GM18498 (cell line): Measurements from ENCODE around the gene HAUS1.

ENCODE experiments used
- ATAC-seq: cut with Tn5 transposase; IDR thresholded peaks from one replicate; pipeline ENCODE4 v1.9.1; 2021; ENCODE audit warnings: mild to moderate bottlenecking, moderate library complexity; ENCODE audit not compliant: unreplicated experiment

The HAUS1 gene, protein sequence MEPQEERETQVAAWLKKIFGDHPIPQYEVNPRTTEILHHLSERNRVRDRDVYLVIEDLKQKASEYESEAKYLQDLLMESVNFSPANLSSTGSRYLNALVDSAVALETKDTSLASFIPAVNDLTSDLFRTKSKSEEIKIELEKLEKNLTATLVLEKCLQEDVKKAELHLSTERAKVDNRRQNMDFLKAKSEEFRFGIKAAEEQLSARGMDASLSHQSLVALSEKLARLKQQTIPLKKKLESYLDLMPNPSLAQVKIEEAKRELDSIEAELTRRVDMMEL

DNA sequence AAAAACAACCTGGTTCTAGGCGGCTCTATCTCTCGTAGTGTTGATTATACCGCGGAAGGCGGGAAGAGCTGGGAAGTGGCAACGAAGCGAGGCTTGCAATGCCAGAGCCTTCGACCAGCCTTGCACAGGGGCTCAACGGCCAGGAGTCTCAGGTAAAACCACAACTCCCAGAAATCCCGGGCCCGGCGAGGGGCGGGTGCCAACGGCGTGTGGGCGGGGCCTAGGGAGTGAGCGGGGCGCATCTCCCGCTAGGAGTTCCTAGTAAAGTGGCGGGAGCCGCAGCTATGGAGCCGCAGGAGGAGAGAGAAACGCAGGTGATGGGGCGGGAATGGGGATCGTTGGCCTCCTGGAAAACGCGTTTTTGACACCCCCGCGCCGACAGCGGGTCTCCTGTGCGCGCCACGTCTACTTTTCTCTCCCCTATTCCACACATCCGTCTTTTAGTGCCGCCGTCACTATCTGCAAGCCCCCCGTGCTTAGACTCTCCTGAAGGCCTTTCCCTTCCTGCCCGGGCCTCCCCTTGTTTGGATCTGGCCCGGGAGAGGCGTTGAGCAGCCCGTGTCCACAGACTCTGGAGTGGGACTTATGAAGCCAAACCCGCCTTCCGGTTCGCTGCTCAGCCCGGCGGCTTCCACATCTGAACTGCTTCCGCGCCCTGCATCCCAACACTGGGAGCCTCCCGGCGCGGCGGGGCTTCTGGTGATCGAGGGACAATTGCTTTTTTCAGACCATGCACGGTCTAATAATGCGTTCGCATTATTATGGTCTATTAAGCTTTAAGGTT is at the start of gene HAUS1:
HAUS1 (plus strand) TSS at position 258 of the 784 bp plus-strand sequence; CDS start at position 285, 27 bp downstream.
- peak; percentile 95 for ATAC-seq

- peak; percentile 62 for ATAC-seq
These were observed 49.0 kb upstream of the HAUS1 start for GRCh38 chr18:46054956-46055837.

DNA sequence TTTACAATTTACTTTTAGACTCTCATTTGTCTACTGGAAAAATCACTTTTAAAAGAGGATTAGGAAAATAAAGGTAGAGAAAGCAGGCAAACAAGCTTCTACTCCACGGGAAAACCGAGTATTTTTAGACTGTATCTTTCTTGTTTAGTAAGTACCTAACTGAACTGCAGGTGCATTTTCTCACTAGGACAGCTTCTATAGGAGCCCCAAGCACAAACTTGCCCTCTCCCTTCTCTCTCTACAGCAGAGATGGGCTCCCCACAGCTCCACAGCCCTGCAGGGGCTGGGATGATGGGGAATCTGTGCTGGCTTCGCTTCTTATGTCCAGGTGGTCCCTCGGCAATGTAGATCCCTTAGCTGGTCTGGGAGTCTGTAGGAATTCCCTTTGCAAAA is 48.4 kb upstream of the HAUS1 start:
- ATAC-seq, result no peak

GRCh38 chr18:46060359-46060841 is 43.8 kb upstream of the HAUS1 start:
- ATAC-seq, result no peak

GRCh38 chr18:46061387-46061786 is 42.8 kb upstream of the HAUS1 start:
- no peak for ATAC-seq

- no peak for ATAC-seq
These were observed 42.4 kb upstream of the HAUS1 start for GRCh38 chr18:46061796-46062195.

DNA sequence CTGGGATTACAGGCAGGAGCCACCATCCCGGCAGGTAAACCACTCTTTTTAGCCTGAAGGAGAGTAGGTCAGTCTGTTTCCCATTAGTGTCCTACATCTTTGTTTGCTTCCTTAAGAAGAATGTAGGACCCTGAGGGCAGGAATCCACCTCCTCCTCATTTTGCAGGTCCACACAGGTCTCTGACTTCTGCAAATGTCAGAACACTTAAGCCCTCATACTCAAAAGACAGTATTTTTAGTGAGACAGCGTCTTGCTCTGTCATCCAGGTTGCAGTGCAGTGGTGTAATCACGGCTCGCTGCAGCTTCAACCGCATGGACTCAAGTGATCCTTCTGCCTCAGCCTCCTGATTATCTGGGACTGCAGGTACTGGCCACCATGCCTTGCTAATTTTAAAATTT is 41.4 kb upstream of the HAUS1 start:
- ATAC-seq, result no peak

GRCh38 chr18:46067438-46068007 is 36.7 kb upstream of the HAUS1 start:
- ATAC-seq, result no peak

- ATAC-seq, result no peak
These were observed 35.4 kb upstream of the HAUS1 start for GRCh38 chr18:46068763-46069162.

GRCh38 chr18:46069524-46069923 is 34.7 kb upstream of the HAUS1 start:
- ATAC-seq, result no peak

DNA sequence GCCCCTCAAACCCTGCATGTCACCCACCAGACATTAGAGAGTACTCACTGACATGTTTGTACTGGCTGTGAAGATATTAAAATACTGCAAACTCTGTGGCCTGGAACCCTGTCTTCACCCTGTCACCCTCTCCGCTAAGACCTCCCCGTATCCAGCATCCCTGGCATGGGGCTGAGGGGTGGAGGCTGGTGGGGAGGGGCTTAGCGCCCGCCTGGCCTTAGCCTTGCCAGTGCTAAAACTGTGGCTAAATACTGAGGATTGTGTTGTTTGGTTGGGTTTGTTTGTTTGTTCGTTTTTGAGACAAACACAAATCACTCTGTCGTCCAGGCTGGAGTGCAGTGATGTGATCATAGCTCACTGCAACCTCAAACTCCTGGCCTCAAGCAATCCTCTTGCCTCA is 34.0 kb upstream of the HAUS1 start:
- no peak for ATAC-seq

- ATAC-seq, result peak; percentile 35
These were observed 33.2 kb upstream of the HAUS1 start for GRCh38 chr18:46070815-46071652.

DNA sequence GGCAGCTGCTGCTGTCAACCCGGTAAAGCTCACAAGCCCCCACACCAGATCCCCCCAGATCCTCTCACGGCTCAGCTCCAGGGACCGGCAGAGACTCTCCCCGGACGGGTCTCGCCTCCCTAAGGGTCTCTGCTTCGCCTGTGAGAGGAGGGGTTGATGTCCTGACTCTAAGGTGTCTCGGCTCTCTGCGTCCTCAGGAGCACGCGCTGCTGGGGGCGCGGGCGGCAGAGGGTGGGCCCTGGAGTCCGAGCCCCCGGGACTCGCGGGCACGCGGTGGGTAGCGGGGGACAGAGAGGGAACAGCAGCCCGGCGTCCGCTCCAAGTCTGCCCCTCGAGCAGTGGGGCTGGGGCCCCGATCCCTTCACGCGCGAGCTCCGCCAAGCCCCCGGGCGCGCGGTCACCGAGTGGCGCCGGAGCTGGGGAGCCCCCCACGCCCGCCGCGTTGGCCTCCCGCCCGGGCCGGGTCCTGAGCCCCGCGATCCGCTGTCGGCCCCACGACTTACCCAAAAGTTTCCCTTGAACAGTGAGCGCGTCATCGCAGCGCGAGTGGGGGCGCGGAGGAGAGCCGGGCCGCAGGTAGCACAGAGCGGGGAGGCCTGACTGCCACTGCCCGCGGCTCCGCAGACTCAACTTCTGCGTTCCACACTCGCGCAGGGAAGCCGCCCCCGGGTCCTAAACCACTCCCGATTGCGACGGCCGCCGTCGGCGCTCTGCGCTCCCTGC is 32.4 kb upstream of the HAUS1 start, which contains the start of gene PSTPIP2:
PSTPIP2 (minus strand) TSS at position 608 of the 723 bp plus-strand sequence; CDS start at position 536, 72 bp downstream.
- ATAC-seq, result peak; percentile 73

DNA sequence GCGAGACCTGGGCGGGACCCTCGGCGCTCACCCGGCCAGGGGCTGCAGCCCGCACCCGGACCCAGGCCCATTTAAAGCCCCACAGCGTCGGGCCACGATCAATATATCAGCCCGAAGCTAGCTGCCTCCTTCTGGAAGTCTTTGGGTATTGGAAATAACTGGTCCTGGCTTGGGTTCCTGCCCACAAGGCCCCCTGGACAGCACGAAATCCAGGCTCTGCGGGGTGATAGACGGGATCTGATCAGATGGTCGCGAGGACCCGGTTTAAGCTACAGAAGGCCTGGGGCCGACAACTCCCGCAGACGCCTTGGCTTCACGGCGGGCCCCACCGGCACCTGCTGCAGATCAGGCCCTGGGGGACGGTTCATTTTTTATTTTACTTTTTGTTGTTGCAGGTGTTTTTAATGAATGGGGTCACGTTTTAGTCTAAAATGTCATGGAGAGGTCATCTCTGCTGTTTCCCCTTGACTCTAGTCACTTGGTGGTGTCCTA is 31.8 kb upstream of the HAUS1 start:
- ATAC-seq, result no peak

DNA sequence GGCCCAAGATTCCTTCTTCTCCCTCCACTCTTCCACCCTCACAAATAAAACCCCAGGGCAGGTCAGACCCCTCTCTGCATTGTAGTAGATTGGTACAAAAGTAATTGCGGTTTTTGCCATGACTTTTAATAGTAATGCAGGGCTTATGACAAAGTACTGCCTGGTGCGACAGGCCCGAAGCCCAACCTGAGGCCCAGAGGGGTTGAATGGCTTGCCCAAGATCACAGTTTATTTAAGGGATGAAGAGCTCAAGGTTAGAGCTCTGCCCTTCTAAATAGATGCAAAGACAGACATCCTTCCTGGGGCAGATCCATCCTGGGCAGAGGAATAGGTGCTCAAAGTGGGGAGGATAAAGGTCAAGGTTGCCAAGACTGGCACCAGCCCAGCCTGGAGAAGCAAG is 31.2 kb upstream of the HAUS1 start:
- no peak for ATAC-seq

DNA sequence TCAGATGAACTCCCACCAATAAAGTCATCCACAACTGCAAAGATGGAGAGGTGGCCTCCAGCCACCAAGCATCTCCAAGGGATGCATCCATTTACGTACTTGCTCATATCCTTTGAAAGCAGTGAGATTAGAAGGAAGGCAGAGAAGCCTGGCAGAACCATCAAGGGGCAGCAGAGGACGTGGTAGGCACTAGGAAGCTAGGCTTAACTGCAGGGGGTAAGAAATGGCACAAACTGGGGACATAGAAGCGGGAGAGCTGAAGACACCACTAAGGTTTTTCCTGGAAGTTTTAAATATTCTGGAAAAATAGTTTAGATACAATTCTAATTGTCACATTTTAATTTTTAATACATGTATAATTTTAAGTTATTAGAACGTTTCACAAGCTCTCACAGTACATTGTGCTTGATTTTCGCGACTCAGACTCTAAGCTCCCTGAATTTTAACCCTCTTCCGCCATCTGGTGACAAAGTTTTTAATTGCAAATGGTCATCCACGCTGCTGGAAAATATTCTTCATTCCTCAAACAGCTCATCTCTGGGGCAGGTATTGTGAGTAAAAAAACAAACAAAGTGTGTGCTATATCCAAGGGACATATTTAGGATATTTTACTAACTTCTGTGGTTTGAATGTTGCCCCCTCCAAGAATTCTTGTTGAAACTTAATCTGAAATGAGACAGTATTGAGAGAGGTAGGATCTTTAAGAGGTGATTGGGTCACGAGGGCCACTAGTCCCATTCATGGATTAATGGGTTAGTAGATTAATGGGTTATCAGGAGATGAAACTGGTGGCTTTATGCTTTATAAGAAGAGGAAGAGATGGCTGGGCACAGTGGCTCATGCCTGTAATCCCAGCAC is 30.5 kb upstream of the HAUS1 start:
- ATAC-seq, result no peak

DNA sequence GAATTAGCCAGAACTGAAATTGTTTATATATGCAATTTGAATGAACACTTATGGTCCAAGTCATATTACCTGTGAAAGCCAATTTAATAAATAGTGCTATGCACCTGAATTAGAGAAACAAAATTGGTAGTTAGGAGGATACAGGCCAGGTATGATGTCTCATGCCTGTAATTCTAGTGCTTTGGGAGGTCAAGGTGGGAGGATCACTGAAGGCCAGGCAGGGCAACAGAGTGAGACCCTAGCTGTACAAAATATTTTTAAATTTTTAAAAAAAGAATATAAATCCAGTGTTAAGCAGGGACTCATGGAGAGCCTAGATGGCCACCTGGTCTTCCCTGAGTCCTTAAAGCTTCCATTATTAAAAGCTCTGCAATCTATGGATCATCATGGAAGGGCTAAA is 24.8 kb upstream of the HAUS1 start:
- no peak for ATAC-seq

DNA sequence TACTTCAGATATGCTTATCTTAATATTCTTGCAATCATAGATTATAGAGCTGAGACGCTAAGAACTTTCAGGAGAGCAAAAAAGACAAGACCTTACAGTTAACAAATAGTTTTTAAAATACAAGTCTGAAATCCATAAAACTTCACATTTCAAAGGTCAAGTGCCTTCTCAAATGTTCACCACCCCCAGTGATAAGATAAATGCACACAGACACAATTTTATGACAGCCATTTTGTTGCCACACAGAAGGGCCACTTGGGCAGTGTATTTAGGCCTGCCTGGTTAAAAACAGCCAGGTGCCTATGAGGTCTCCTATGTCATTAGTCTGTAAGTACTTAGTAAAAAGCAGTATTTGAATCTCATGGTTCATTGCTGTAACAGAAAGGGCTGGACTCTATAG is 24.0 kb upstream of the HAUS1 start:
- no peak for ATAC-seq
